ENCODE measurements around the gene TEKT5.
A peak's percentile ranks its signal among the peaks of the same experiment; 100 is the strongest.
"Not testable (repeated sequence)": the region's sequence is repeated elsewhere in the genome, so short reads cannot be mapped to it uniquely, and the experiment has no call there.

TEKT5 gene

DNA sequence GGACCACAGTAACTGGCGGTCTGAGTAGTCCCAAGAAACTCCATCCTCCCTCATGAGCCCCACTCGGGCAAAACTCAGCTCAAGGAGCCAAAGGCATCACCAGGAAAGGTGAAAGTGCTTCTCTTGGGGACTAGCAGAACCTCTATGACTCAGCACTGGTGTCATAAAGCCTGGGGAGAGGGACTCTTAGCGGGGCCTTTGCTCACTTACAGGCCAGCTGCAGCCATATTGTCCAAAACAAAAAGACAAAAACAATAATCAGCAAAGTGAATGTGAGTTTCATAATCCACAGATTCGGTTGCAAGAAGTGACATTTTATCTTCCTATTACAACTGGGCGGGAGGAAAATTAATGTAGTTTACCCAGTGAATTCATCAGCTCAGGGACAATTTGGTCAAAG, at the start of gene TEKT5:
Gene TEKT5 (minus strand): TSS at position 101 of the 400 bp plus-strand sequence. CDS start 57 bp downstream, at position 44.
- DNase-seq (ENCODE audit: low read depth, low spot score) = no peak

DNA sequence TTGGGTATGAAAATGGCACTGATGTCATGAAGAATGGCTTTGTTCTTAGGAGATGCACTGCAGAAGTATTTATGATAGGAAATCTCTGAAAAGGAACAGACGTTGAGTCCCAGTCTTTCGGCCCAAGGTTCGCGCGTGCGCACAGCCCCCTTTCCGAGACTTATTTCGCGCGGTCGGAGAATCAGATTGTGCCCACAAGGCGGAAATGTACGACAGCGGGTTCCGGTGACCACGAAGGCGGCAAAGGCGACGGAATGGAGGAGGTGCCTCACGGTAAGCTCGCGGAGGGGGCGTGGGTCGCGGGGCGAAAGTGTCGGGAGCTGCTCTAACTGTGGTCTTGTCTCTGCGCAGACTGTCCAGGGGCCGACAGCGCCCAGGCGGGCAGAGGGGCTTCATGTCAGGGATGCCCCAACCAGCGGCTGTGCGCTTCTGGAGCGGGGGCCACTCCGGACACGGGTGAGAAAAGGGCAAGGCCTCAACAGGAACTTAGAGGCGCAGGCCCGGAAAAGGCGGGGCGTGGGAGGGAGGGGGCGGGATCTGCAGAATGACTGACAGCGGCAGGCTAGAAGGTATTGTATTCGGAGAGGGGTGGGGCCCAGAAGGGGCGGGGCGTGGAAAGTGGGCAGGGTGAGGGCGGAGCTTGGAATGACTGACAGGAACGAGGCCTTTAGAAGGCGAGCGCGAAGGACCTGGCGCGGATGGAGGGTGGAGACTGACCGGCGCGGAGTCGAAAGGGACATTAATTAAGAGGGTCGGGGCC, 49.1 kb upstream of the TEKT5 start, which contains the start of gene NUBP1:
Gene NUBP1 (plus strand): TSS at position 233 of the 760 bp plus-strand sequence. CDS start 22 bp downstream, at position 255.
- peak; percentile 99 for DNase-seq (ENCODE audit: low read depth, low spot score)

DNA sequence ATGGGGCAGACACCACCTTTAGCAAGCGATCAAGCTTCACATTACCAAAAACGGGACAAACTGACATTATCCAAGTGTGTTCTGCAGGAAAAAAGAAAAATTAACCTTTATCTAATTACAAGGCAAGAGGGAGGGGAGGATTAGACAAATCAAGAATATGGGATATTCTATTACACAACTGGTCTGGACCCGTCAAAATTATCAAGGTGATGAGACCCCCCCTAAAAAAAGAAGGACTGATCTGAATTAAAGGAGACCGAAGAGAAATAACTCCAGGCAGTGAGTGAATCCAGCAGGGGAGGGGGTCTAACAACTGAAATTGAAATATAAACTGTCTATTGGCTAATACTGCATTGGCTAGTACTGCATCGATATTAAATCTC, 48.5 kb upstream of the TEKT5 start:
- DNase-seq (ENCODE audit: low read depth, low spot score) = no peak

DNA sequence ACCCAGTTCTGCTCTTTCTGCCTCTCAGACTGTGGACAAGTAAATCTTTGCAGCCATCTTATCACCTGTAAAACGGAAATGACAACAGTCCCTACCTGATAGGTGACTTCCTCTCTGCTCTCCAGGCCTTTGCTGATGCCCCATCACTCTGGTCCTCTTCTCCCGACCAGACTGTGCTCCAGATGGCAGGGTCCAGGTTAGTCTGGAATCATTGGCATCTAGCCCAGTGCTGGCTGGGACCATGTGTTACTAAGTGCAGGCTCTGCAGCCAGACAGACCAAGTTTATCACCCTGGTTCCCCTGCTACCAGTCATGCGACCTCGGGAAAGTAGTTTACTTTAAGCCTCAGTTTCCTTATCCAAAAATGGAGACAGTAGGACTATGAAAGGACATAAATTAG, 47.1 kb upstream of the TEKT5 start:
- DNase-seq (ENCODE audit: low read depth, low spot score) = peak; percentile 34

DNA sequence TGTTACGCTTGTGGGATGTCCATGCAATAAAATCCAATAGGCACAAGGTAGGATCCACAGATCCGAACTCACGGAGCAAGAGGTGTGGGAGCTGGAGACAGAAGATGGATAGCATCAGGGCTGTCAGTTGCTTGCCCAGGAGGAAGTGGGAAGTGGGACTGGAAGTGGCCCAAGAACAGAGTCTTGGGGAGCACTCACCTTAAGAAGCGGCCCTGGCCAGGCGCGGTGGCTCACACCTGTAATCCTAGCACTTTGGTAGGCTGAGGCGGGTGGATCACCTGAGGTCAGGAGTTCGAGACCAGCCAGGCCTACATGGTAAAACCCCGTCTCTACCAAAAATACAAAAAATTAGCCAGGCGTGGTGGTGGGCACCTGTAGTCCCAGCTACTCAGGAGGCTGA, 46.5 kb upstream of the TEKT5 start:
- not testable (repeated sequence) for DNase-seq (ENCODE audit: low read depth, low spot score)

DNA sequence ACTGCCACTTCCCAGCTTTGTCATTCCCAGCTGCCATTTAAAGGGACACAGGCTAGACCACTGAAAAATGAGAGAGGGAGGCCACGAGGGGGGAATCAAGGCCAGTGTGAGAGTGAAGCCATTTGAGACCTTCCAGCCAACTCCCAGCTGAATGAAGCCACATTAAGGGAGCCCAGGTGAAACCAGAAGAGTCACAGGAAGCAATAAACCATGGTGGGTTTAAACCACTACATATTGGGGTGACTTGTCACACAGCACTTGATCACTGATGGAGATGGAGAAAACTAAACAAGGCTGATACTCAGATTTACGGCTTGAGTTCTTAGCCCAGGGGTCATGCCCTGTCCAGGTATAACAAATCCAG, 46.1 kb upstream of the TEKT5 start:
- no peak for DNase-seq (ENCODE audit: low read depth, low spot score)

DNA sequence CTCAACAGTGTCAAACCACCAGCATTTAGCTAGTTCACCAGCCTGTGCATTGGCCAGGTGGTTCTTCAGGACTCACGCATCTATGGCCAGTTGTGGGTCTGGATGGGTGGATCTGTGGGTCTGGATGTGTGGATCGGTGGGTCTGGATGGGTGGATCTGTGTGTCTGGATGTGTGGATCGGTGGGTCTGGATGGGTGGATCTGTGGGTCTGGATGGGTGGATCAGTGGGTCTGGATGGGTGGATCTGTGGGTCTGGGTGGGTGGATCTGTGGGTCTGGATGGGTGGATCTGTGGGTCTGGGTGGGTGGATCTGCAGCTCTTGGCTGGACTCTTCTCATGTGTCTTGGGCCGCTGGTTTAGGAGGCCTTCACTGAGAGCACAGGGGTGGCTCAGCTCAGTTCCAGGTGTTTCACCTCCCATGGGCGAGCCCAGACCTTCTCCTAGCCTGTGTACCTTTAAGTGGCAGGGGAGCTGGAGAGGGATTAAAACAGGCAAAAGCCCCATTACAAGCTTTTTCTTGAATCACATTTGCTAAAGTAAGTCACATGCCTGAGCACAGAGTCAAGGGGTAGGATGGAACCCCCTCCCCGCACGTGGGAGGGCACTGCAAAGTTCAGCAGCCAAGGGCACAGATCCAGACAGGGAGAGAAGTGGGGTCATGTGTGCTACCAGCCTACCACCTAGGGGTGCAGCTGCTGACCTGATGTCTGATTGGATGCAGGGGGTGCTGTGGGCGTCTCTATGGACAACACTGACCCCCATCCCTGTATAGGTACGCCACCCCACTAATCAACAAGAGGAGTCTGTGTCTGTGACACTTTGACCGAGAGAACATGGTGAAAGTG, 45.5 kb upstream of the TEKT5 start:
- DNase-seq (ENCODE audit: low read depth, low spot score) = no peak

DNA sequence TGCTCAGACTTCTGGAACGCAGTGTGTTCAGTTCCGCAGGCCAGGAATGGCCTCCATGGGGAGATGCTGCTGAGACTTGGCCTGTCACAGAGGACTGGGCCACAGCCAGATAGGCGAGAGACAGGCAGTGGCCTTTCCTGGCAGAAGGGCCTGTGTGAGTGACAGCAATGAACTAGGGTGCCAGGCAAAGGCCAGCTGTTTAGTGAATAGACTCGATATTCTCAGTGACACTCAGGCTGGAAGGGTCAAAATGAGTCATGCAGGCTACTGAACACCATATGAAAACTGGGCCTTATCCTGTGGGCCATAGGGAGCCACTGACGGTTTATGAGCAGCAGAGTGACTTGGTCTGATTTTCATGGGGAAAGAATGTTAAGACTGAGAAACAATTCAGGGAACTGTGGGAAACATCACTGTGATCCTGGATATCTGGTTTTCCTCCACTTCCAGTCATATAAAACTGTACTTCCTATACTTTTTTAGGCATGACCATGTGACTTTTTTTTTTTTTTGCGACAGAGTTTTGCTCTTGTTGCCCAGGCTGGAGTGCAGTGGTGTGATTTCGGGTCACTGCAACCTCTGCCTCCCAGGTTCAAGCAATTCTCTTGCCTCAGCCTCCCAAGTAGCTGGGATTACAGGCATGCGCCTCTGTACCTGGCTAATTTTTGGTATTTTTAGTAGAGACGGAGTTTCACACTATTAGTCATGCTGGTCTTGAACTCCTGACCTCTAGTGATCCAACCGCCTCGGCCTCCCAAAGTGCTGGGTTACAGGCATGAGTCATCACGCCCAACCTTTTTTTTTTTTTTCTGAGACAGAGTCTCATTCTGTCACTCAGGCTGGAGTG, 43.7 kb upstream of the TEKT5 start:
- DNase-seq (ENCODE audit: low read depth, low spot score) = peak; percentile 69

DNA sequence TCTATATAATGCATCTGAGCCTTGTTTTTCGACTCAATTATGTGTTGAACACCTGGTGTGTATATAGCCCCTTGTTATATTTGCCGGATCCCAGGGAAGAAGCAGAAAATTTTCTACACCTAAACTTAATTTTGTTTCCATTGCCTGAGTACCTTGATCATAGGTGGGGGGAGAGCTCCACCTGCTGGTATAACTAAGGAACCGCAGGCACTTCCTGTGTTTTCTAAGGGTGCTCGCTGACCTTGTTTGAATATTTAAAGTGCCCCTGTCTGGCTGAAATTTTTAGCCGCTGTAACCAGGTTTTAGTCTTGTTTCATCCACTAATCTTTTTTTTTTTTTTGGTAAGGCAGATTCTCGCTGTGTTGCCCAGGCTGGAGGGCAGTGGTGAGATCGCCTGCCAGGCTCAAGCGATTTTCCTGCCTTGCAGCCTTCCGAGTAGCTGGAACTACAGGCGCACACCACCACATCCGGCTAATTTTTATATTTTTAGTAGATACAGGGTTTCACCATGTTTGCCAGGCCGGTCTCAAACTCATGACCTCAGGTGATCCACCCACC, 42.4 kb upstream of the TEKT5 start:
- peak; percentile 81 for DNase-seq (ENCODE audit: low read depth, low spot score)

DNA sequence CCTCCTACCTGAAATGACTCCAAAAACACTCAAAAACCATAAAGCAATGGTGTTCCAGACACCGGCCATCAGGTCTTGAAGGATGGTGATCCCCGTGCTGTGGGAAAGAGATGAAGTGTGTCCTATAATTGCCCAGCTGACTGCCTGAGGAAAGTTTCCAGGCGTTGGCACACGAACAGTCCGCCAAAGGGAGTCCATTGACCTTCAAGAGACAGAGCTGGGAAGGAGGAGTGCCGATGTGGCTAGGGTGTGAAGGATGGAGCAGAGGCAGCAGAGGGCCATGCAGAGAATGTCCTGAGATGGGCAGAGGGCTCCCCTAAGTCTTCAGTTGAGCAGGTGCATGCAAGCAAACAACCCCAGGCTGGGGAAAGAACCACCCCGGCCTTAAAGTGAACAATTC, 37.1 kb upstream of the TEKT5 start:
- DNase-seq (ENCODE audit: low read depth, low spot score) = no peak

DNA sequence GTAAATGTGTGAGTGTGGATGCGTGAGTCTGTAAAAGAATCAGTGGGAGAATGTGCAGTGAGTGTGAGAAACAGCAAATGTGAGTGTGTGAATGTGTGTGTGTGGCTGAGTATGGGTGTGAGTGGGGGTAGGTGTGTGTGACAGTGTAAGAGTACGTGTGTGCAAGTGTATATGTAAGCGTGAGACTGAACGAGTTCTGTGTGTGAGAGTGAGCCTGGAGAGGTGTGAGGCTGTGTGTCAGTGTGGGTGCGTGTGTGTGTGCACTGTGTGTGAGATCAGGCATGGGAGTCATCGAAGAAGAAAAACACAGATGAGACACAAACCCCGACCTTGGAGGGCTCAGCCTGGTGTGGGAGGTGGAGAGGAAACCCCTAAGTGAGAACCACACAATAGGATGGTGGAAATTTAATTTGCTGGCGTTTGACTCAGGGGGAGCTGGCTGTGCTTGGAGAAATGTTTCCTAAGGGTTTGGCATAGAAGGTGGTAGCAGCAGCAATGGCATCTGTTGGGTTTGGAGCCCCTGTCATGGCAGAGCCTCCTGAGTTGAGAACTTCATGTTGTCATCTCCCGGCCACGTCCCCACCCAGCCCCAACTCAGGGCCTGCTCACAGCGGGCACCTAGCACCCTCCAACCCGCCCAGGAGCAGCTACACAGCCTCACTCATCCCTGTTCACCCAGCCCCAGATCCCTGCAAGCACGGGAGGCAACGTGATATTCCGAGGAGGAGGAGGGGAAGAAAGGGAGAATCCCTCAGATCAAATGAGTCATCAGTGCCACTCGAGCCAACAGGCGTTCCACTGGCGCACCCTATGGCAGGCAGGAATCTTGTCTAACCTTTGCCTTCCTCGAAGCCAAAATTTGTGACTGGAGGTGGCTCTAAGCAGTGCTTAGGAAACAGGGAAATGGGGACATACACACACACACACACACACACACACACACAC, 34.6 kb upstream of the TEKT5 start:
- peak; percentile 53 for DNase-seq (ENCODE audit: low read depth, low spot score)

DNA sequence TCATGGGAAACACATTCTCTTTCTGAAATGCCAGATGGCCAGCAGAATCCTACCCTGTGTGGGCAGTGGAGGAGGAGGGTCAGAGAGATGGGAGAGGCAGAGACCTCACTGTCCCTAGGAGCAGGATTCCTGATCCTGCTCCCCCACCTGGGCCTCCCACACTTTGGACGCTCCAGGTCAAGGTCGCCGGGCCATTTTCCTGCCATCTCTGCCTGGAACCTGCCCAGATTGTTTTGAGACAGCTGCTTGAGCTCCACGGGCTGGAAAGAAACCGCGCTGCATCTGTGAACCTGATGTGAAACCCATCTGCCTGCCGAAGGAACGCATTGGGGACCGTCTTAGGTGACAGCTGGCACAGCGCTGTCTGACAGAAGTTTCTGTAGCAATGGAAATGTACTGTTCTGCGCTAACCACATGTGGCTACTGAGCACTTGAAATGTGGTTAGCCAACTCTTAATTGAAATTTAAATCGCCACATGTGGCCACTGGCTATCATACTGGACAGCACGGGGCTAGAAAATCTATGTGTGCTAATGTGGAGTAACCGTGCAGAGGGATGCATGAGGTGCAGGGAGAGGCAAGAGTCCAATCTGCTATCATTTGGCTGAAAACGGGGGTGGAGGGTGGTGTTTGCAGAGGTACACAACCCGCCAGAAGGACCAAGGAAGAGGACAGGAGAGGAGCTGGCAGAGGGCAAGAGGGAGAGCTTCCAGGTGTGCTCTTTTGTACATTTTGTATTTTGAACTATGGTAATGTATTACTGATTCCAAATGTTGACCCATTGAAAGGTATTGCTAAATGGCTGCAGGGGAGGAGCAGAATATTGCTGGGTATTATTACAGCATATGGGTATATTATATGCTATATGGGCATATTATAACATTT, 33.5 kb upstream of the TEKT5 start:
- DNase-seq (ENCODE audit: low read depth, low spot score) = no peak

DNA sequence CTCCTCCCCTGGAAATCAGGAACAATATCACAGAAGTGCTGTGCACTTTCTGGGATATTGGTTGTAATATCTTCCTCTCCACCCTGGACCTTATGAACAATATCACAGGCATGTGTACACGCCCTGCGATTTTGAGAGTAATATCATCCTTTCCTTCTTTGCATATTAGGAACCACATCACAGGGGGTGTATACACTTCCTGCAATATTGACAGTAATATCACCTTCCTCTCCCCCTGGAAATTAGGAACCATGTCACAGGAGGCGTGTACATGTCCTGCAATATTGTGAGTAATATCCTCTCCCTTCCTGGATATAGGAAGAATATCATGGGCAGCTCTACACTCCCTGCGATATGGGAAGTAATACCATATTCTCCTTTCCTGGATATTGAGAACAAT, 14.2 kb upstream of the TEKT5 start:
- DNase-seq (ENCODE audit: low read depth, low spot score) = no peak

DNA sequence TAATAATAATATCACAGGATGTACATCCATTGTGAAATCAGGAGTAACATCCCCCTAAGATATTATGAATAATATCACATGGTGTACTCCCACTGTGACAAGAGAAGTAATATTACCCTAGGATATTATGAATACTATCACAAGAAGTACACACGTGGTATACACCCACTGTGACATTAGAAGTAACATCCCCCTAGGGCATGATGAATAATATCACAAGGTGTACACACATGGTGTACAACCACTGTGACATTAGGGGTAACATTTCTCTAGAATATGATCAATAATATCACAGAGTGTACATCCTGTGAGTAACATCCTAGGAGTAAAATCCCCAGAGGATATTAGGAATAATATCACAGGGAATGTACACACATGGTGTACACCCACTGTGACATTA, 5.0 kb upstream of the TEKT5 start:
- no peak for DNase-seq (ENCODE audit: low read depth, low spot score)

DNA sequence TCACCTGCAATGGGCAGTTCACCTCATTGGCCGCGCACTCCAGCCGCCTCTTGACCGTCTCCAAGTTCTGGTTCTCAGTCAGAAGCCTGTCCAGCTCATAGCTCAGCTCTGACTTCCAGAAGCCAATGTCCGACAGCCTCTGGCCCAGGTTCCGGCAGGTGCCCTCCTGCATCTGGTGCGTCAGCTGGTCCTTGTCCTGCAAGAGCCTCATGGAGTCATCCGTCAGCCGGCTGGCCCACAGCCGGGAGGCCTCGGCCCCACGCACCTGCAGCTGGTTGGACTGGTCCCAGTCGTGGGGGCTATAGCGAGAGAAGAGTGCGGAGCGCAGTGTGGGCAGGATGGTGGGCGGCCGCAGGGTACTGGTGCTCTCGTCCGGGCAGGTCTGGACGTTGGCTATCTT, 424 bp downstream of the TEKT5 start:
- no peak for DNase-seq (ENCODE audit: low read depth, low spot score)

DNA sequence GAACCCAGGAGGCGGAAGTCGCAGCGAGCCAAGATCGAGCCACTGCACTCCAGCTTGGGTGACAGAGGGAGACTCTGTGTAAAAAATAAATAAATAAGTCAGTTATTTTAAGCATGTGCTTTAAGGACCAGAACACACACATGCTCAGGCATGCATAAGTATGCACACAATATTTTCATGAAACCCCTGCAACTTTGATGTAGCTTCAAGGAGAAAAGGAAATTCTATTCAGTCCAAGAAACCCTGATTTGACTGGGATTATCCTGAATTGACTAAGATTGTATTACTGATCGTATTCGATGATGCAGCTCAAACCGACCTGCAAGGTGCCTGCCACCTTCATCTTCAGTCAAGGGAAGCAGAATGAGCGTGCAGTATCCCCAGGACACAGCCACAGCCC, 841 bp downstream of the TEKT5 start:
- no peak for DNase-seq (ENCODE audit: low read depth, low spot score)

DNA sequence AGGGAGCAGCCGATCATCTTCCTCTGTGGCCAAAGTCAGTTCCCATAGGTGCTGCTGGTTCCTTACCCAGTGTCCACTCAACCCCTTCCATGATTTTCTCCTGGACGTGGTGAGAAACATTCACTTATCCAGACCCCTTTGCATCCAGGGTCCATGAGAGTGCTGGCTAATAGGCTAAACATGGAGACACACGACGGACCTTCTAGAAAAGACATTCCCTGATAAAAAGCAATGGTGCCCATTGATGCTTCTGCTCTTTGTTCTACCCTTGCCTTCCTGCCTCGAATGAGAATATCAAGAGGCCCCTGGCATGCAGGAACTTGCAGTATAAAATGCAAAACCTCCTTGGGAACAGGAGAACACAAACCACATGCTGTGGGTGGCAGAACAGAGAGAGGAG, 2.3 kb downstream of the TEKT5 start:
- DNase-seq (ENCODE audit: low read depth, low spot score) = no peak

DNA sequence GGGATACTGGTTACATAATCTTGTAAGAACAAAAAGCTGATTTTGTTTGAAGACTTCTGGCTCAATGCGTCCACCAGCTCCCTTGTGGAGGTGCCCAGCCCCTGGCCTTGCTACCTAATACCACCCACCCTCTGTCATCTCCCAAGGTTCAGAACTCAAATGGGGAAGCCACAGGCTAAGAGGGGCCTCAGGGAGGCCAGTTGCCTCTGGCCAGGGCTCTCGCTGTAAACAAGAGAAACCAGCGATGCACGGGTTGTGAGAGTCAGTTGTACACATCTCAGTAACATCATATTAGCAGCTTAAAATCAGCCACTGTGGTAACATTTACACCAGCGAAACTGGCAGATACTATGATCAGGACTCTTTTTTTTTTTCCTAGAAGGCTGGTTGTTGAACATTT, 6.0 kb downstream of the TEKT5 start:
- no peak for DNase-seq (ENCODE audit: low read depth, low spot score)

DNA sequence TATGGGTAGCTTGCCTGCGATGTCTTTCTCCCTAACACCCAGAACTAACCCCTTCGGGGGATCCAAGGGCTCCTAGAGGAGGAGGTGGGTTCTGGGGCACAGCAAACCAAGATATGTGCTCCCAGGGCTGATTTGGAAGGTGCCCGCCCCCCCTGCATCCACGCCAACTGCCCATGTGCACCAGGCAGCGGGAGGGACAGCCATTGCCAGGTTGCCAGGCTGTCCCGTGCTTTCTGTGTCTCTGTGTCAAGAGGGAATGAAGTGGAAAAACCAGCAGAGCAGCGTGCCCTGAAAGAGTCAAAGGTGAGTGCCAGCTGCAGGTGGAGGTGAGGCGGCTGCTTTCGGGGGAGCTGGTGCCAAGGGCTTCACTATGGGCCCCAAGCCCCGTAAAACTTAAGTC, 6.4 kb downstream of the TEKT5 start:
- no peak for DNase-seq (ENCODE audit: low read depth, low spot score)

DNA sequence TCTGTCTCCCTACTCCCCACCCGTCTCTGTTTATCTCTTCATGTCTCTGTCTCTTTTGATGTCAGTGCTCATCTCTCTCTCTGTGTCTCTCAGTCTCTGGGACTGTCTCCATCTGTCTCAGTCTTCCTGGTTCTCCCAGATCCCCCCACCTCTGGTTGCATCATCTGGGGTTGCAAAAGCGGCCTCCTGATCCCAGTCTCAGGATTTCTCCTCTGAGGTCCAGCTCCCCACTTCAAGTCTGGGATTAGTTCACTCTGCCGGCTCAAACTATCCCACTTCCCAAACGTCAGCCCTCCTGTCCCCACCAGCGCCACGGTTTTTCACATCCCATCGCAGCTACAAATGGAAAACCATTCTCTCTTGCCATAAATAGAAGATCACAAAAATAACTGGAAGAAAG, 9.0 kb downstream of the TEKT5 start:
- DNase-seq (ENCODE audit: low read depth, low spot score) = no peak
